ENCODE data around the gene PLXNA3. TPM values are rescaled to one million over a fixed set of nuclear protein-coding genes. Genes with fewer than 3 reads are reported as not detected.

PLXNA3 gene
- total and polyA plus RNA-seq, 2 experiments from 2014 or later = 25.9 to 35.1 TPM

GRCh38 chrX:154458954-154459778 is 1.1 kb downstream of the PLXNA3 start:
- WGBS, 2 experiments (ENCODE audit: low coverage in 1 of 2, low lambda C conversion rate in 2 of 2, missing lambda C conversion rate in 2 of 2) = 3 to 4% methylated on average over 6 to 10 of the region's 15 CpGs
- Histone ChIP-seq H3K36me3 (ENCODE audit: low read depth) (no peaks in the 10 kb centered on the region), H2AFZ (no peak overlapping the region), H3K9me3 (ENCODE audit: low read depth) (no peaks in the 10 kb centered on the region), H3K27ac (peak overlapping the region; percentile 79), H3K4me2 (ENCODE audit: unreplicated experiment) (peak overlapping the region; percentile 78), H3F3A (ENCODE audit: insufficient read depth) (no peaks in the 10 kb centered on the region), H3K4me3 (peak overlapping the region; percentile 90), H3K4me1 (ENCODE audit: insufficient read depth) (no peaks in the 10 kb centered on the region), H4K20me1 (ENCODE audit: insufficient read depth) (no peaks in the 10 kb centered on the region), H3K9ac (peak overlapping the region; percentile 90), H3K79me2 (ENCODE audit: insufficient read depth) (peaks cover 57% of the 10 kb centered on the region), H3K9me2 (ENCODE audit: insufficient read depth) (no peaks in the 10 kb centered on the region), H3K27me3 (replicated peaks; ENCODE audit: insufficient read depth) (no peaks in the 10 kb centered on the region)
- DNase-seq = peak; percentile 66
- no peak for TF ChIP-seq EZH2 (IDR thresholded peaks at IDR 0.05; ENCODE audit: insufficient read depth, poor library complexity, severe bottlenecking)
- no peak for TF ChIP-seq EZH2phosphoT487 (IDR thresholded peaks at IDR 0.05; ENCODE audit: insufficient read depth, low read depth)
- in situ Hi-C loops (cut with MboI) = no loop called here

GRCh38 chrX:154459832-154460231 is 1.8 kb downstream of the PLXNA3 start:
- no peak for TF ChIP-seq EZH2 (IDR thresholded peaks at IDR 0.05; ENCODE audit: insufficient read depth, poor library complexity, severe bottlenecking)
- no peak for TF ChIP-seq EZH2phosphoT487 (IDR thresholded peaks at IDR 0.05; ENCODE audit: insufficient read depth, low read depth)
- peak overlapping the region; percentile 90 for H3K4me3 ChIP-seq
- peak overlapping the region; percentile 90 for H3K9ac ChIP-seq
- in situ Hi-C loops (cut with MboI) = no loop called here
- no peaks in the 10 kb centered on the region for H3F3A ChIP-seq (ENCODE audit: insufficient read depth)
- peaks cover 59% of the 10 kb centered on the region for H3K79me2 ChIP-seq (ENCODE audit: insufficient read depth)
- H4K20me1 ChIP-seq (ENCODE audit: insufficient read depth) = no peaks in the 10 kb centered on the region
- H3K4me2 ChIP-seq (ENCODE audit: unreplicated experiment) = peak overlapping the region; percentile 78
- H3K27ac ChIP-seq = peak overlapping the region; percentile 79
- no peak overlapping the region for H2AFZ ChIP-seq
- no peaks in the 10 kb centered on the region for H3K9me3 ChIP-seq (ENCODE audit: low read depth)
- H3K36me3 ChIP-seq (ENCODE audit: low read depth) = no peaks in the 10 kb centered on the region
- 0 to 2% methylated on average over 2 to 8 of the region's 14 CpGs for WGBS, 2 experiments (ENCODE audit: low coverage in 1 of 2, low lambda C conversion rate in 2 of 2, missing lambda C conversion rate in 2 of 2)
- H3K9me2 ChIP-seq (ENCODE audit: insufficient read depth) = no peaks in the 10 kb centered on the region
- no peaks in the 10 kb centered on the region for H3K4me1 ChIP-seq (ENCODE audit: insufficient read depth)
- H3K27me3 ChIP-seq (replicated peaks; ENCODE audit: insufficient read depth) = no peaks in the 10 kb centered on the region
- peak; percentile 57 for DNase-seq

- in situ Hi-C loops (cut with MboI) = no loop called here
- no peaks in the 10 kb centered on the region for H4K20me1 ChIP-seq (ENCODE audit: insufficient read depth)
- peaks cover 59% of the 10 kb centered on the region for H3K79me2 ChIP-seq (ENCODE audit: insufficient read depth)
- TF ChIP-seq EZH2 (IDR thresholded peaks at IDR 0.05; ENCODE audit: insufficient read depth, poor library complexity, severe bottlenecking) (no peak), EZH2phosphoT487 (IDR thresholded peaks at IDR 0.05; ENCODE audit: insufficient read depth, low read depth) (no peak)
- H3K36me3 ChIP-seq (ENCODE audit: low read depth) = no peaks in the 10 kb centered on the region
- H3K4me3 ChIP-seq = peak overlapping the region; percentile 90
- no peaks in the 10 kb centered on the region for H3K4me1 ChIP-seq (ENCODE audit: insufficient read depth)
- 76 to 90% methylated on average over 3 of the region's 26 CpGs for WGBS, 2 experiments (ENCODE audit: low coverage in 1 of 2, low lambda C conversion rate in 2 of 2, missing lambda C conversion rate in 2 of 2)
- H3K9me2 ChIP-seq (ENCODE audit: insufficient read depth) = no peaks in the 10 kb centered on the region
- peak overlapping the region; percentile 78 for H3K4me2 ChIP-seq (ENCODE audit: unreplicated experiment)
- H3K27me3 ChIP-seq (replicated peaks; ENCODE audit: insufficient read depth) = no peaks in the 10 kb centered on the region
- H3K27ac ChIP-seq = no peak overlapping the region
- H2AFZ ChIP-seq = no peak overlapping the region
- peak overlapping the region; percentile 90 for H3K9ac ChIP-seq
- DNase-seq = peak; percentile 27
- H3K9me3 ChIP-seq (ENCODE audit: low read depth) = no peaks in the 10 kb centered on the region
- H3F3A ChIP-seq (ENCODE audit: insufficient read depth) = no peaks in the 10 kb centered on the region
These were observed 2.2 kb downstream of the PLXNA3 start for GRCh38 chrX:154460326-154460725.

GRCh38 chrX:154462396-154462795 is 4.3 kb downstream of the PLXNA3 start:
- no peak for DNase-seq
- no peak overlapping the region for H3K4me2 ChIP-seq (ENCODE audit: unreplicated experiment)
- peaks cover 59% of the 10 kb centered on the region for H3K79me2 ChIP-seq (ENCODE audit: insufficient read depth)
- H3F3A ChIP-seq (ENCODE audit: insufficient read depth) = no peaks in the 10 kb centered on the region
- in situ Hi-C loops (cut with MboI) = no loop called here
- H3K27ac ChIP-seq = no peak overlapping the region
- no peaks in the 10 kb centered on the region for H3K4me1 ChIP-seq (ENCODE audit: insufficient read depth)
- no peak overlapping the region for H3K4me3 ChIP-seq
- H3K9me3 ChIP-seq (ENCODE audit: low read depth) = no peaks in the 10 kb centered on the region
- H2AFZ ChIP-seq = no peak overlapping the region
- H3K9me2 ChIP-seq (ENCODE audit: insufficient read depth) = no peaks in the 10 kb centered on the region
- no peaks in the 10 kb centered on the region for H3K27me3 ChIP-seq (replicated peaks; ENCODE audit: insufficient read depth)
- no peaks in the 10 kb centered on the region for H3K36me3 ChIP-seq (ENCODE audit: low read depth)
- H3K9ac ChIP-seq = no peak overlapping the region
- WGBS, 2 experiments (ENCODE audit: low coverage in 1 of 2, low lambda C conversion rate in 2 of 2, missing lambda C conversion rate in 2 of 2) = 80 to 84% methylated on average over 4 to 8 of the region's 8 CpGs
- H4K20me1 ChIP-seq (ENCODE audit: insufficient read depth) = no peaks in the 10 kb centered on the region
- TF ChIP-seq EZH2phosphoT487 (IDR thresholded peaks at IDR 0.05; ENCODE audit: insufficient read depth, low read depth) (no peak), EZH2 (IDR thresholded peaks at IDR 0.05; ENCODE audit: insufficient read depth, poor library complexity, severe bottlenecking) (no peak)
